Brain microvascular endothelial cell (primary cell): ENCODE data around the gene TBC1D24.

Experiments used
- DNase-seq: peaks from one replicate; pipeline ENCODE4 v3.0.0-alpha.2; 2020
- H3K27ac ChIP-seq: fragments of 250-450 bp; sonication (Bioruptor Pico); 2 replicates; pipeline ENCODE4 v1.5.1; 2020; ENCODE audit warnings: mild to moderate bottlenecking, moderate library complexity
- H3K27me3 ChIP-seq: fragments of 250-450 bp; sonication (Bioruptor Pico); replicated peaks from 2 replicates; pipeline ENCODE4 v1.5.1; 2020; ENCODE audit warnings: mild to moderate bottlenecking
- H3K36me3 ChIP-seq: fragments of 250-450 bp; sonication (Bioruptor Pico); replicated peaks from 2 replicates; pipeline ENCODE4 v1.5.1; 2020; ENCODE audit warnings: mild to moderate bottlenecking
- H3K4me3 ChIP-seq: 2 replicates; pipeline ENCODE4 v1.5.1; 2011; ENCODE audit warnings: low read depth, mild to moderate bottlenecking, control low read depth, low read length, moderate library complexity
- CTCF ChIP-seq: IDR thresholded peaks from 2 replicates; pipeline ENCODE4 v1.5.1; 2011; ENCODE audit warnings: low read depth, mild to moderate bottlenecking, moderate library complexity, low read length, control low read depth, inconsistent platforms; ENCODE audit errors: missing control alignments
- in situ Hi-C: cut with HindIII; loops from 2 replicates; pipeline ENCODE4 v1.10.0; 2017; ENCODE audit warnings: low sequenced_read_pairs, low pct_ligation_motif_present

The TBC1D24 gene

GRCh38 chr16:2499890-2500429 lies 25.0 kb downstream of the TBC1D24 start:
- TF ChIP-seq CTCF = no peak
- in situ Hi-C loops = no loop called here
- DNase-seq = no peak
- peaks cover 14% of the 10 kb centered on the region for H3K36me3 ChIP-seq
- no peak overlapping the region for H3K4me3 ChIP-seq
- H3K27ac ChIP-seq = no peak overlapping the region
- no peaks in the 10 kb centered on the region for H3K27me3 ChIP-seq

DNA sequence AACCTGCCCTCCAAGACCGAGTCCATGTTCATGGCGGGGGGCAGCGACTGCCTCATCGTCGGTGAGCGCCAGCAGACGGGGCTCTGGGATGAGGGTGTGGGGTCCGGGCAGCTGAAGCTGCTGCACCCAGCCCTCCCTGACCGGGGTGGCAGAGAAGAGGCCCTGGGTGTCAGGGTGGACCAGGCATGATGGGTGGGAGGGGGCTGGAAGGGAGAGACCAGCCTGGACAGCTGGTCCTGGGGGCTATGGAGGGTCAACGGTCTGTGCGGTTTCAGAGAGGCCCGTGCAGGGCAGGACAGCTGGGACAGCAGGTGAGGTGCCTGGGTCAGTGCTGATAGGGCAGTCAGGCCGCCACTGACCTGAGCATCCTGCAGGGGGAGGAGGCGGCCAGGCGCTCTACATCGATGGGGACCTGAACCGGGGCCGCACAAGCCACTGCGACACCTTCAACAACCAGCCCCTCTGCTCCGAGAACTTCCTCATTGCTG lies 25.5 kb downstream of the TBC1D24 start:
- in situ Hi-C loops = no loop called here
- H3K27me3 ChIP-seq = no peaks in the 10 kb centered on the region
- no peak overlapping the region for H3K27ac ChIP-seq
- TF ChIP-seq CTCF = peak; percentile 10
- no peak for DNase-seq
- H3K4me3 ChIP-seq = no peak overlapping the region
- H3K36me3 ChIP-seq = peaks cover 14% of the 10 kb centered on the region

- no peak overlapping the region for H3K27ac ChIP-seq
- DNase-seq = peak; percentile 71
These were observed 26.2 kb downstream of the TBC1D24 start for GRCh38 chr16:2500918-2501750.

DNA sequence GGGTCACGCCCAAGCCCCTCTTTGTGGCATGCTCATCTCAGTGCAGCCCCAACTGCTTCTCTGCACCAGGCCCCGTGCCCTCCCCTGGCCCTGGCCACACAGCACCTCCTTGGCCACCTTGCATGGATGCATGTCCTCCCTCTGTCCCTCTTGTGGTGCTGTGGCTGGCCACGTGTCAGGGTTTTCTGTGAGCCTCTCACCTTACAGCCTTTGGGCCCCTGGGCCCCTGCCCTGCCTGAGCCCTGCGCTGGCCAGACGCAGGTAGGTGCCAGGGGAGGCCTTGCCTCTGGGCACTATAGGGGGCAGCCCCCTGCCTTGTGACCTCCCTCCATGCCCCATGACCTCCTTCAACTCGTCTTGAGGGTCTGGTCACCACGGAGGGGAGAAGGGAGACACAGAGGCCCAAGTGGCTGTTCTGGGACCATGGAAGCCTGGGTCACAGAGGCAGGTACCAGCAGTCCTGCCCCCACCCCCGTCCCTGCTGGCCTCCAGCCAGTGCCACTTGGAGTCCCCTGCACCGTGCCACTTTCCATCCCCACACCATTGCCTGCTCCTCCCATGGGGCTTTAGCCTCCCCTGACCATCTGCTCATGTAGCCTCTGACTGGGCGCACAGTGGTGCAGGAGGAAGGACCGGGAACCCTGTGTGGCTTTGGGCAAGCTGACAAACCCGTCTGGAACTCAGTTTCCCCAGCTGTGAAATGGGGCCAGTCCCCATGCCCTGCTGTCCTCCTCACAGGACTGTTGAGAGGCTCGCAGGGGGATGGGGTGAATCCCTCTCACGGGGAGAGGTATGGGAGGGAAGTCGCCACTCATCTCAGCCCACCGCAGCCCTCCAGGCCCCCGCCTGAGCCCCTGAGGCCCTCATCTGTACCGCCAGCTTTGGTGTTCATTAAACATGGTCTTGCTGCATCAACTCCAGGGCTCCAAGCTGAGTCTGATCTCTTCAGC lies 27.3 kb downstream of the TBC1D24 start:
- Histone ChIP-seq H3K4me3 (no peak overlapping the region), H3K27me3 (no peaks in the 10 kb centered on the region), H3K27ac (no peak overlapping the region), H3K36me3 (peaks cover 6% of the 10 kb centered on the region)
- no peak for TF ChIP-seq CTCF
- in situ Hi-C loops = no loop called here
- no peak for DNase-seq

More at GRCh38 chr16:2500918-2501750, 26.2 kb downstream of the TBC1D24 start:
- no peaks in the 10 kb centered on the region for H3K27me3 ChIP-seq
- in situ Hi-C loops = no loop called here
- H3K36me3 ChIP-seq = peaks cover 14% of the 10 kb centered on the region
- peak; percentile 97 for TF ChIP-seq CTCF
- H3K4me3 ChIP-seq = peak overlapping the region; percentile 41

GRCh38 chr16:2505695-2506094 lies 30.8 kb downstream of the TBC1D24 start:
- no peak for TF ChIP-seq CTCF
- H3K27ac ChIP-seq = no peak overlapping the region
- in situ Hi-C loops = no loop called here
- H3K4me3 ChIP-seq = no peak overlapping the region
- DNase-seq = no peak
- H3K27me3 ChIP-seq = no peaks in the 10 kb centered on the region
- H3K36me3 ChIP-seq = peaks cover 2% of the 10 kb centered on the region
